Cardiac muscle cell (in vitro differentiated cells and primary cell): ENCODE data around the gene KCTD16. TPM values are rescaled to one million over a fixed set of nuclear protein-coding genes. Genes with fewer than 3 reads are reported as not detected.

ENCODE experiments used
- DNase-seq, 2 donors: peaks; one replicate each; pipeline versions ENCODE4 v3.0.0 to v3.0.0-alpha.2; 2010 to 2017; ENCODE audit warnings: low read depth in 1 of 2, low spot score in 1 of 2
- H3K27ac ChIP-seq: fragments of 200-600 bp; sonication (generic); 2 replicates; pipeline ENCODE4 v1.5.1; 2016
- H3K27me3 ChIP-seq: fragments of 200-600 bp; sonication (generic); 2 replicates; pipeline ENCODE4 v1.6.0; 2016; ENCODE audit warnings: control low read depth
- H3K36me3 ChIP-seq: fragments of 200-600 bp; sonication (generic); 2 replicates; pipeline ENCODE4 v1.5.1; 2016; ENCODE audit warnings: control low read depth
- H3K4me1 ChIP-seq: fragments of 200-600 bp; sonication (generic); 2 replicates; pipeline ENCODE4 v1.8.1; 2017; ENCODE audit warnings: low read depth, mild to moderate bottlenecking, mixed run types
- H3K4me3 ChIP-seq: fragments of 200-600 bp; sonication (generic); 2 replicates; pipeline ENCODE4 v1.5.1; 2016; ENCODE audit warnings: mild to moderate bottlenecking
- H3K9me3 ChIP-seq: fragments of 200-600 bp; sonication (generic); 2 replicates; pipeline ENCODE4 v1.5.1; 2017; ENCODE audit warnings: low read depth, mild to moderate bottlenecking, control low read depth
- polyA plus RNA-seq: library from polyadenylated mRNA; unstranded; fragments of >200 nt; fragmentation: Nextera tagmentation; extraction: Ambion mirVana; gene quantifications from 2 replicates; pipeline ENCODE4 v1.2.1, GENCODE V29; 2016
- total RNA-seq: library from RNA; depleted of rRNA; stranded (reverse); fragments of >200 nt; gene quantifications from 2 replicates; pipeline ENCODE4 v1.2.3, GENCODE V29; 2016
- TF ChIP-seq, protein P1 (sequence below): IDR thresholded peaks from 2 replicates; pipeline ENCODE4 v1.5.1; 2012; ENCODE audit warnings: low read depth, mild to moderate bottlenecking, low read length

KCTD16 gene
- total and polyA plus RNA-seq, 2 experiments from 2014 or later = 0.13 to 0.66 TPM

DNA sequence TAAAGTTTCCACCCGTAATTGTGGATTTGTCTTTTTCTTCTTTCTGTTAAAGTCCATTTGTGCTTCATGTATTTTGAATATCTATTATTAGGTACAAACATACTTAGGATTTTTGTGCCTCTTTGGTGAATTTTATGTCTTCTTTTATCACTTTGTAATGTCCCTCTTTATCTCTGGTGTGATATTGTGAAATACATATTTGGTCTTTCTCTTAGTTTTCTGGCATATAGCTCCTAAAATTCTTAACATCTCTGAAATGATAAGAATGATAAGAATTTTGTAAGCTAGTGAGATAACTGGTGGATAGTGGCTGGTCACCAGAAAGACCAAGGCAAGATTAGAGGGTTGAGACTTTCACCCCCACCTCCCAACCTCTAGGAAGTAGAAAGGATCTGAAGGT, 111.1 kb downstream of the KCTD16 start:
- no peak overlapping the region for H3K4me3 ChIP-seq
- no peaks in the 10 kb centered on the region for H3K36me3 ChIP-seq
- no peak overlapping the region for H3K27ac ChIP-seq
- no peaks in the 10 kb centered on the region for H3K27me3 ChIP-seq
- no peak for DNase-seq
- no peaks in the 10 kb centered on the region for H3K4me1 ChIP-seq
- no peaks in the 10 kb centered on the region for H3K9me3 ChIP-seq
- TF ChIP-seq, protein P1, sequence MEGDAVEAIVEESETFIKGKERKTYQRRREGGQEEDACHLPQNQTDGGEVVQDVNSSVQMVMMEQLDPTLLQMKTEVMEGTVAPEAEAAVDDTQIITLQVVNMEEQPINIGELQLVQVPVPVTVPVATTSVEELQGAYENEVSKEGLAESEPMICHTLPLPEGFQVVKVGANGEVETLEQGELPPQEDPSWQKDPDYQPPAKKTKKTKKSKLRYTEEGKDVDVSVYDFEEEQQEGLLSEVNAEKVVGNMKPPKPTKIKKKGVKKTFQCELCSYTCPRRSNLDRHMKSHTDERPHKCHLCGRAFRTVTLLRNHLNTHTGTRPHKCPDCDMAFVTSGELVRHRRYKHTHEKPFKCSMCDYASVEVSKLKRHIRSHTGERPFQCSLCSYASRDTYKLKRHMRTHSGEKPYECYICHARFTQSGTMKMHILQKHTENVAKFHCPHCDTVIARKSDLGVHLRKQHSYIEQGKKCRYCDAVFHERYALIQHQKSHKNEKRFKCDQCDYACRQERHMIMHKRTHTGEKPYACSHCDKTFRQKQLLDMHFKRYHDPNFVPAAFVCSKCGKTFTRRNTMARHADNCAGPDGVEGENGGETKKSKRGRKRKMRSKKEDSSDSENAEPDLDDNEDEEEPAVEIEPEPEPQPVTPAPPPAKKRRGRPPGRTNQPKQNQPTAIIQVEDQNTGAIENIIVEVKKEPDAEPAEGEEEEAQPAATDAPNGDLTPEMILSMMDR = no peak

DNA sequence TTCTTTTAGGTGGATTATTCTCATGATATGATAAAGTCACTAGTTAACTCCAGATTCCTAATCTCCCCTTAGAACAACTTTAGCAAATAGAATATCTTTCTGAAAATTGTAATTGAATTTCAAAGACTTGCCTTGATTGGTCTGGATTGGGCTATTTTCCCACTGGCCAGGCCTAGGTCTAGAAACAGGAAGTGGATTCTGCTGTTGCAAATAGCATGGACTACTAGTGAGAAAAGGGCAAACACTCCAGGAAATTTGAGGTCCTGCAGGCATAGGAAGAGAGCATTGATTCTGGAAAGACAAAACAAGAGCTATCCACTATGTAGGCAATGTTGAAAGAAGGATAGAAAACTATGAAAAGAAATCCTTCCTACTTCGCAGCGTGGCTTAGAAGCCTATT, 113.4 kb downstream of the KCTD16 start:
- DNase-seq = no peak
- H3K4me1 ChIP-seq = no peaks in the 10 kb centered on the region
- TF ChIP-seq, protein P1 = no peak

DNA sequence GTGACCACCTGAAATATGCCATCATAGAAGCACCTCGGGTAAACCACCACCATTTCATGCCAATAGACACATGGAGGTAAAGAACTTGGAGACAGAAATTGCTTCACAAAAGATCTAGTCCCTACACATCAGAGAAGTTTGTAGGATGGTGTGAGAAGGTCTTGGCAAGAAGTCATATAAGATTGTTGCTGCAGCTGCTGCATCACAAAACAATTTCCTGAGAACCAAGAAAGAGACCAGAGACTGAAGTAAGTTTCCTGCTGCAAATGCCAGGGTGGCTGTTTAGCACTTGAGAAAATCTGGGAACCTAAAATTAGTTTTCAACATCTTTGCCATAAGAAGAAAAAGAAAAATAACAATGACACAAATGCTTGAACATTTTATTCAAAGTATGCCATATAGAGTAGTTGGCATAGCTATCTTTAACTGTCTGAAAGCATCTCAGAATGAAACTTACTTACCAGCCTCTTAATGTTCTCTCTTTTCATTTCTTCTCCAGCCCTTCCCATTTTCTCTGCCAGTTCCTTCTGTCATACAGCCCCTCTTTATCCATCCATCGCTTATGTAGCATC, 114.3 kb downstream of the KCTD16 start:
- TF ChIP-seq, protein P1 = no peak

More for the DNA sequence above, 113.4 kb downstream of the KCTD16 start:
- Histone ChIP-seq H3K4me3 (no peak overlapping the region), H3K27me3 (no peaks in the 10 kb centered on the region), H3K27ac (no peak overlapping the region), H3K36me3 (no peaks in the 10 kb centered on the region), H3K9me3 (no peaks in the 10 kb centered on the region)

DNA sequence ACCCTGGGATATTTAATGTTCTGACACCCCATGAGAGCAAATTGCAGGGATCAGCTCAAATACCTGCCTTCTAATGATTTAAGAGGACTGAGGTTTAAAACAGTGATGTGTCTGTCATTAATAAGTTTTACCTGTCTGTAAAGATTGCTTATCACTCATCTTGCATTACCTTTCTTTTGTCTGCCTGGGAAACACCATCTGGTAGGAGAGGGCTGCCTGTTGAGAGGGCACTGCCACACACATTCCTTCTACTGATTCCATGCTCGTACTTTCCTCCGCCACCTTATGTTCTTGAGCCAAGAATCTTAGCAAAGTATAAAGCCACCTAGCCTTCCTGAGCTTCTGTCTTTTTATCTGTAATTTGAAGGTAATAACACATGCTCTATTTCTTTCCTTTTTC, 118.6 kb downstream of the KCTD16 start:
- TF ChIP-seq, protein P1 = no peak
- Histone ChIP-seq H3K9me3 (no peaks in the 10 kb centered on the region), H3K36me3 (no peaks in the 10 kb centered on the region), H3K4me3 (no peak overlapping the region), H3K27ac (no peak overlapping the region), H3K27me3 (no peaks in the 10 kb centered on the region), H3K4me1 (no peaks in the 10 kb centered on the region)
- no peak for DNase-seq

More for the DNA sequence above, 114.3 kb downstream of the KCTD16 start:
- no peak for DNase-seq
- Histone ChIP-seq H3K9me3 (no peaks in the 10 kb centered on the region), H3K4me3 (no peak overlapping the region), H3K4me1 (no peaks in the 10 kb centered on the region), H3K27ac (no peak overlapping the region), H3K36me3 (no peaks in the 10 kb centered on the region), H3K27me3 (no peaks in the 10 kb centered on the region)

DNA sequence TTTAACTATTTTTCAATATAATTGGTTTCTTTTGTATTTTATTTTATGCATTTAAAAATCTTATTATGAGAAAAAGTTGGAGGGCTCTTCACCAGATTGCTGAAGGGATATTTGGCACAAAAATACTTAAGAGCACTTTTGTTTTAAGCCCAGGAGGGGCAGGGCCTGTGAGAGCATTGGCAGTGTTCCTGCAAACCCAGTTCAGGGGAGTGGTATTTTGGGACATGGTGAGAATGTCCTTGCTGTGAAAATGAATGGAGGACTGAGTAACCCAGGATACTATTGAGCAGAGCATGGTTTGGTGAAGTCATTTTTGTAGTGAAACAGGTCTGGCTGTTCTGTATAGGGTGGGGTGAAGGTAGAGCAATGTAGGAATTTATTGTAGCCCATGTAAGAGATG, 121.4 kb downstream of the KCTD16 start:
- Histone ChIP-seq H3K4me3 (no peak overlapping the region), H3K9me3 (no peaks in the 10 kb centered on the region), H3K36me3 (no peaks in the 10 kb centered on the region), H3K27ac (no peak overlapping the region), H3K27me3 (no peaks in the 10 kb centered on the region), H3K4me1 (no peaks in the 10 kb centered on the region)
- TF ChIP-seq, protein P1 = no peak
- DNase-seq = no peak
